HG03135 (cell line): ENCODE data around the gene OR2A25.

Experiments
- ATAC-seq: cut with Tn5 transposase; IDR thresholded peaks from one replicate; pipeline ENCODE4 v1.9.1; 2021; ENCODE audit warnings: mild to moderate bottlenecking, moderate library complexity; ENCODE audit not compliant: unreplicated experiment

Gene OR2A25

DNA sequence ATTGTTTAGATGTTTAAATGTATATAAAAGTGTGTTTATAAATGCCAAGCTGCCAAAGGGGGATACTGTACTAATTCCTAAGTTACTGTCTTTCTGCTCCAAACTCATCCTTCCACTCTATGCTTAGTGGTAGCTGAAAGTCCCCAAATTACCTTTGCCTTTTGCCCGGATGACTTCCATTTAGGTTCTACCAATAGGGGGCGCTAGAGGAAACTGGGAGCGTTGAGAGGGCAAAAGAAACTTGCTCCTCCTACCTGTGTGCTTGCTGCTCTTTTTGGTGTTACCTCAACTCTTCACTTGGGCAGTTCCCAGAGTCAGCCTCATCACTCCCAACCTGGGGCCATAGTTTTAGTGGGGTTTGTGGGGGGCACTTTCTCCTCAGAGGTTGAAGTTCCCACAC, 5.9 kb upstream of the OR2A25 start:
- ATAC-seq = no peak

GRCh38 chr7:144069953-144070352, 342 bp downstream of the OR2A25 start:
- ATAC-seq = no peak

DNA sequence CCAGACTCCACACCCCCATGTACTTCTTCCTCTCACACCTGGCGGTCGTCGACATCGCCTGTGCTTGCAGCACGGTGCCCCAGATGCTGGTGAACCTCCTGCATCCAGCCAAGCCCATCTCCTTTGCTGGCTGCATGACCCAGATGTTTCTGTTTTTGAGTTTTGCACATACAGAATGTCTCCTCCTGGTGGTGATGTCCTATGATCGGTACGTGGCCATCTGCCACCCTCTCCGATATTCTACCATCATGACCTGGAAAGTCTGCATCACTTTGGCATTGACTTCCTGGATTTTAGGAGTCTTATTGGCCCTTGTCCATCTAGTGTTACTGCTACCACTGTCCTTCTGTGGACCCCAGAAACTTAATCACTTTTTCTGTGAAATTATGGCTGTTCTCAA, 4.8 kb downstream of the OR2A25 start:
- no peak for ATAC-seq

- no peak for ATAC-seq
These were observed 16.4 kb downstream of the OR2A25 start, which contains the start of gene OR2A12 for GRCh38 chr7:144085978-144086377. Gene OR2A12, plus strand, starts transcription at chr7:144086278. Its CDS starts 8,830 bp downstream, at chr7:144095108.

GRCh38 chr7:144086730-144087129, 17.1 kb downstream of the OR2A25 start:
- ATAC-seq = no peak

GRCh38 chr7:144087230-144087629, 17.6 kb downstream of the OR2A25 start:
- no peak for ATAC-seq

DNA sequence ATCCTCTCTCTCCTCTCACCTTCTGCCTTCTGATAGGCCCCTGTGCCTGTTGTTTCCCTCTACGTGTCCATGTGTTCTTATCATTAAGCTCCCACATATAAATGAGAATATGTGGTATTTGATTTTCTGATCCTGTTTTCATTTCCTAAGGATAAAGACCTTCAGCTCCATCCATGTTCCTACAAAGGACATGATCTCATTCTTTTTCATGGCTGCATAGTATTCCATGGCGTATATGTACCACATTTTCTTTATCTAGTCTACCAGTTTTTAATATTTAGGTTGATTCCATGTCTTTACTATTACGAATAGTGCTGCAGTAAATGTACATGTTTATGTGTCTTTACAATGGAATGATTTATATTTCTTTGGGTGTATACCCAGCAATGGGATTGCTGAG, 21.1 kb downstream of the OR2A25 start:
- no peak for ATAC-seq

- ATAC-seq = no peak
These were observed 29.2 kb downstream of the OR2A25 start for GRCh38 chr7:144098776-144099175.

GRCh38 chr7:144100607-144101006, 31.0 kb downstream of the OR2A25 start:
- ATAC-seq = no peak

- no peak for ATAC-seq
These were observed 32.4 kb downstream of the OR2A25 start for GRCh38 chr7:144102041-144102440.

GRCh38 chr7:144105211-144105610, 35.6 kb downstream of the OR2A25 start:
- ATAC-seq = no peak

- no peak for ATAC-seq
These were observed 39.7 kb downstream of the OR2A25 start, which contains the start of gene OR2A2 for GRCh38 chr7:144109283-144109682. Gene OR2A2, plus strand, starts transcription at chr7:144109583. Its CDS starts 0 bp downstream, at chr7:144109583.

DNA sequence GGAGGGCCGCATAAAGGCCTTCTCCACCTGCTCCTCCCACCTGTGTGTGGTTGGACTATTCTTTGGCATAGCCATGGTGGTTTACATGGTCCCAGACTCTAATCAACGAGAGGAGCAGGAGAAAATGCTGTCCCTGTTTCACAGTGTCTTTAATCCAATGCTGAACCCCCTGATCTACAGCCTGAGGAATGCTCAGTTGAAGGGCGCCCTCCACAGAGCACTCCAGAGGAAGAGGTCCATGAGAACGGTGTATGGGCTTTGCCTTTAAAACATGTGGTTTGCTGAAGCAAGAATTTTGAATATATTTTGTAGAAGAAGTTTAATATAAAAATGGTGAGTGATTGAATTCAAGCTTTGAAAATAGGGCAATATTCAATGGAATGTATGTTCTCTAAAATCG, 40.7 kb downstream of the OR2A25 start:
- no peak for ATAC-seq

DNA sequence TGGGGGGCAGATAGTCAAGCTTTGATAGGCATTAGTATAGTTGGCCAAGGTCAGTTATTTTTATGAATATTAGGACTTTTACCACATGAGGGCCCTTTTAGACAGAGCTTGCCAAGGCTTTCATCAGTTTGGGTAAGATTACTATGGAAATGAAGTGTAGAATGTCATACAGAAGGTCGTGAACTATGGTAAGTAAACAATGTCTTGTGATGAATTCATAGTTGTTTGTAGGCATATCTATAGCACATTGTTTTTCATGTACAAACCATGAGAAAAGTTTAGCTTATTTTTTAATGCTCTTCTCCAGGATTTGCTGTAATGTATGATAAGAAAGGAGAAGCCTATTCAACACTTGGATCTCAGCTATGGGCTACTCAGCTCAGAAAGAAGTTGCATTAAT, 44.0 kb downstream of the OR2A25 start:
- no peak for ATAC-seq

DNA sequence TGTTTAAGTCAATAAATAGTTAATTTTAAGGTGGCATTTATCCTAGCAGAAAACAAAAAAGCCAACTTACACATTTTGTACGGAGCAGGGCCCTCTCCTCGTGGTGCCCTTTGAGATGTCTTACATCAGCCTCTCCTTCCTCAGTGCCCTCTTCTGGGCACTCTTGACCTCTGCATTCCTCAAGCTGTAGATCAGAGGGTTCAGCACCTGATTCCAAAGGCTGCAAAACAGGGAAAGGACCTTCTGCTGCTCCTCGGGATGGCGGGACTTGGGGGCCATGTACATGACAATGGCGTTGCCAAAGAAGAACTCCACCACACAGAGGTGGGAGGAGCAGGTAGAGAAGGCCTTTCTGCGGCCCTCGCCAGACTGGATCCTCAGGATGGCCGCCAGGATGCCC, 48.7 kb downstream of the OR2A25 start:
- no peak for ATAC-seq

GRCh38 chr7:144122876-144123275, 53.3 kb downstream of the OR2A25 start, which contains the start of gene OR2A14:
Gene OR2A14, plus strand, starts transcription at chr7:144123176. Its CDS starts 5,937 bp downstream, at chr7:144129113.
- ATAC-seq = no peak
